Mesothelial cell of epicardium (in vitro differentiated cells): ENCODE data around the gene ITGA11. TPM values are rescaled to one million over a fixed set of nuclear protein-coding genes. Genes with fewer than 3 reads are reported as not detected.

Source experiments
- DNase-seq, 2 experiments: peaks; one replicate each; pipeline ENCODE4 v3.0.0; 2021; ENCODE audit warnings: low spot score in 2 of 2; ENCODE audit not compliant: unreplicated experiment in 2 of 2
- H3K27ac Mint-ChIP-seq: 2 replicates; pipeline ENCODE4 v1.8.0; 2021; ENCODE audit warnings: mixed read lengths
- H3K27me3 Mint-ChIP-seq: 2 replicates; pipeline ENCODE4 v1.8.0; 2021; ENCODE audit warnings: low read depth, mixed read lengths
- H3K36me3 Mint-ChIP-seq: 2 replicates; pipeline ENCODE4 v1.8.0; 2021; ENCODE audit warnings: mixed read lengths
- H3K4me1 Mint-ChIP-seq: 2 replicates; pipeline ENCODE4 v1.8.0; 2021; ENCODE audit warnings: mixed read lengths
- H3K4me3 Mint-ChIP-seq: 2 replicates; pipeline ENCODE4 v1.8.0; 2021; ENCODE audit warnings: mild to moderate bottlenecking, moderate library complexity, mixed read lengths
- H3K9me3 Mint-ChIP-seq: 2 replicates; pipeline ENCODE4 v1.8.0; 2021; ENCODE audit warnings: mixed read lengths
- CTCF ChIP-seq: fragments of 200-600 bp; sonication (generic); IDR thresholded peaks from one replicate; pipeline ENCODE4 v1.5.0; 2021; ENCODE audit warnings: antibody characterized with exemption; ENCODE audit not compliant: unreplicated experiment
- total RNA-seq: library from RNA; stranded (reverse); gene quantifications from 3 replicates; pipeline ENCODE4 v1.2.1, GENCODE V29; 2021

Gene ITGA11
- total RNA-seq, 1 donor from 2014 or later, result 3.5 TPM

- peaks cover 13% of the 10 kb centered on the region for H3K36me3 Mint-ChIP-seq
- H3K27ac Mint-ChIP-seq, result no peak overlapping the region
- no peak for DNase-seq
- H3K4me1 Mint-ChIP-seq, result no peaks in the 10 kb centered on the region
- no peaks in the 10 kb centered on the region for H3K27me3 Mint-ChIP-seq
- no peak overlapping the region for H3K4me3 Mint-ChIP-seq
- no peaks in the 10 kb centered on the region for H3K9me3 Mint-ChIP-seq
- no peak for TF ChIP-seq CTCF
Measured at GRCh38 chr15:68298336-68298735, 133.6 kb downstream of the ITGA11 start.

GRCh38 chr15:68295014-68295805 is 136.8 kb downstream of the ITGA11 start:
- Mint-ChIP-seq H3K9me3 (no peaks in the 10 kb centered on the region), H3K4me1 (no peaks in the 10 kb centered on the region), H3K27me3 (no peaks in the 10 kb centered on the region), H3K36me3 (peaks cover 23% of the 10 kb centered on the region), H3K4me3 (no peak overlapping the region), H3K27ac (no peak overlapping the region)
- DNase-seq, result no peak
- TF ChIP-seq CTCF, result no peak

GRCh38 chr15:68292967-68293366 is 139.0 kb downstream of the ITGA11 start:
- Mint-ChIP-seq H3K27me3 (no peaks in the 10 kb centered on the region), H3K4me1 (peaks cover 5% of the 10 kb centered on the region), H3K4me3 (no peak overlapping the region), H3K27ac (no peak overlapping the region), H3K36me3 (peaks cover 33% of the 10 kb centered on the region), H3K9me3 (no peaks in the 10 kb centered on the region)
- no peak for TF ChIP-seq CTCF
- DNase-seq, result no peak

GRCh38 chr15:68292157-68292781 is 139.7 kb downstream of the ITGA11 start:
- H3K27me3 Mint-ChIP-seq, result no peaks in the 10 kb centered on the region
- peaks cover 8% of the 10 kb centered on the region for H3K4me1 Mint-ChIP-seq
- no peaks in the 10 kb centered on the region for H3K9me3 Mint-ChIP-seq
- H3K27ac Mint-ChIP-seq, result no peak overlapping the region
- no peak for DNase-seq
- peaks cover 34% of the 10 kb centered on the region for H3K36me3 Mint-ChIP-seq
- no peak for TF ChIP-seq CTCF
- no peak overlapping the region for H3K4me3 Mint-ChIP-seq

- DNase-seq, result no peak
- no peak for TF ChIP-seq CTCF
- peaks cover 14% of the 10 kb centered on the region for H3K4me1 Mint-ChIP-seq
Measured at GRCh38 chr15:68290715-68291114, 141.2 kb downstream of the ITGA11 start.

More at GRCh38 chr15:68290715-68291114, 141.2 kb downstream of the ITGA11 start:
- no peaks in the 10 kb centered on the region for H3K9me3 Mint-ChIP-seq
- peaks cover 34% of the 10 kb centered on the region for H3K36me3 Mint-ChIP-seq
- no peak overlapping the region for H3K27ac Mint-ChIP-seq
- no peak overlapping the region for H3K4me3 Mint-ChIP-seq
- H3K27me3 Mint-ChIP-seq, result no peaks in the 10 kb centered on the region
